Immature natural killer cell (primary cell): Measurements from ENCODE around the gene EML5. TPM values are rescaled to one million over a fixed set of nuclear protein-coding genes. Genes with fewer than 3 reads are reported as not detected.
A peak's percentile ranks its signal among the peaks of the same experiment; 100 is the strongest.

ENCODE experiments used
- DNase-seq, 3 donors: peaks; one replicate each; pipeline ENCODE4 v3.0.0; 2022; ENCODE audit warnings: mixed read lengths in 1 of 3
- H3K27ac Mint-ChIP-seq, 6 donors: one replicate each; pipeline ENCODE4 v1.8.0; 2020; ENCODE audit warnings: mixed read lengths in 6 of 6, mild to moderate bottlenecking in 5 of 6, inconsistent platforms in 4 of 6, moderate library complexity in 3 of 6
- H3K27me3 Mint-ChIP-seq, 3 donors: one replicate each; pipeline ENCODE4 v1.8.0; 2020 to 2021; ENCODE audit warnings: low read depth in 3 of 3, mild to moderate bottlenecking in 3 of 3, mixed read lengths in 3 of 3, moderate library complexity in 3 of 3, inconsistent platforms in 1 of 3
- H3K36me3 Mint-ChIP-seq, 3 donors: one replicate each; pipeline ENCODE4 v1.8.0; 2020; ENCODE audit warnings: mixed read lengths in 3 of 3, inconsistent platforms in 2 of 3, mild to moderate bottlenecking in 2 of 3
- H3K4me1 Mint-ChIP-seq, 2 donors: one replicate each; pipeline ENCODE4 v1.8.0; 2020; ENCODE audit warnings: inconsistent platforms in 2 of 2, mild to moderate bottlenecking in 2 of 2, mixed read lengths in 2 of 2, moderate library complexity in 1 of 2
- H3K4me3 Mint-ChIP-seq, 5 donors: one replicate each; pipeline ENCODE4 v1.8.0; 2020; ENCODE audit warnings: mild to moderate bottlenecking in 5 of 5, mixed read lengths in 5 of 5, inconsistent platforms in 3 of 5, moderate library complexity in 3 of 5
- H3K9me3 Mint-ChIP-seq, 6 donors: one replicate each; pipeline ENCODE4 v1.8.0; 2020; ENCODE audit warnings: mild to moderate bottlenecking in 6 of 6, mixed read lengths in 6 of 6, inconsistent platforms in 4 of 6, moderate library complexity in 3 of 6
- polyA plus RNA-seq, 3 donors: library from polyadenylated mRNA; unstranded; fragments of 300-500 nt; fragmentation: Illumina TruSeq; gene quantifications; one replicate each; pipeline ENCODE4 v1.2.3, GENCODE V29; 2021

The EML5 gene
- polyA plus RNA-seq, 3 donors from 2014 or later: 0.24 TPM; not detected in 2

- Mint-ChIP-seq H3K4me1 (peaks cover 7 to 16% of the 10 kb centered on the region in 2 donors), H3K27me3 (peaks cover 0 to 3% (median 0%) of the 10 kb centered on the region in 3 donors), H3K4me3 (no peak overlapping the region), H3K9me3 (no peaks in the 10 kb centered on the region), H3K36me3 (peaks cover 7 to 16% (median 9%) of the 10 kb centered on the region in 3 donors), H3K27ac (peak overlapping the region in 1 of 6 donors; percentile 7)
- DNase-seq: no peak
Observed at GRCh38 chr14:88616697-88617096, 176.1 kb downstream of the EML5 start.

GRCh38 chr14:88614218-88614907 lies 178.4 kb downstream of the EML5 start:
- Mint-ChIP-seq H3K4me1 (peaks cover 7 to 19% of the 10 kb centered on the region in 2 donors), H3K36me3 (peaks cover 22 to 39% (median 26%) of the 10 kb centered on the region in 3 donors), H3K9me3 (no peaks in the 10 kb centered on the region), H3K4me3 (no peak overlapping the region), H3K27me3 (peaks cover 0 to 3% (median 0%) of the 10 kb centered on the region in 3 donors), H3K27ac (no peak overlapping the region)
- no peak for DNase-seq

GRCh38 chr14:88613552-88614010 lies 179.2 kb downstream of the EML5 start:
- Mint-ChIP-seq H3K4me1 (peaks cover 7 to 19% of the 10 kb centered on the region in 2 donors), H3K4me3 (peak overlapping the region in 1 of 5 donors; percentile 17), H3K27me3 (peaks cover 0 to 3% (median 0%) of the 10 kb centered on the region in 3 donors), H3K36me3 (peaks cover 28 to 46% (median 32%) of the 10 kb centered on the region in 3 donors), H3K27ac (peak overlapping the region in 2 of 6 donors; percentile 59 to 66), H3K9me3 (no peaks in the 10 kb centered on the region)
- peak in 2 of 3 donors; percentile 4 to 14 for DNase-seq

- Mint-ChIP-seq H3K27ac (peak overlapping the region in 2 of 6 donors; percentile 10 to 66), H3K4me3 (no peak overlapping the region), H3K36me3 (peaks cover 30 to 52% (median 32%) of the 10 kb centered on the region in 3 donors), H3K4me1 (peaks cover 8 to 19% of the 10 kb centered on the region in 2 donors), H3K9me3 (no peaks in the 10 kb centered on the region), H3K27me3 (peaks cover 0 to 3% (median 0%) of the 10 kb centered on the region in 3 donors)
- DNase-seq: no peak
Observed at GRCh38 chr14:88612981-88613380, 179.8 kb downstream of the EML5 start.

- no peaks in the 10 kb centered on the region for H3K9me3 Mint-ChIP-seq
- peaks cover 0 to 3% (median 0%) of the 10 kb centered on the region in 3 donors for H3K27me3 Mint-ChIP-seq
- H3K27ac Mint-ChIP-seq: peak overlapping the region in 3 of 6 donors; percentile 1 to 62 (median 32)
- H3K4me1 Mint-ChIP-seq: peaks cover 11 to 19% of the 10 kb centered on the region in 2 donors
- H3K4me3 Mint-ChIP-seq: no peak overlapping the region
- DNase-seq: no peak
- peaks cover 36 to 63% (median 36%) of the 10 kb centered on the region in 3 donors for H3K36me3 Mint-ChIP-seq
Observed at GRCh38 chr14:88611878-88612277, 180.9 kb downstream of the EML5 start.

- H3K4me1 Mint-ChIP-seq: peaks cover 8 to 11% of the 10 kb centered on the region in 2 donors
- DNase-seq: no peak
- peaks cover 46 to 85% (median 58%) of the 10 kb centered on the region in 3 donors for H3K36me3 Mint-ChIP-seq
- H3K4me3 Mint-ChIP-seq: no peak overlapping the region
- H3K9me3 Mint-ChIP-seq: no peaks in the 10 kb centered on the region
- peak overlapping the region in 1 of 6 donors; percentile 28 for H3K27ac Mint-ChIP-seq
- H3K27me3 Mint-ChIP-seq: no peaks in the 10 kb centered on the region
Observed at GRCh38 chr14:88607829-88608228, 184.9 kb downstream of the EML5 start.

GRCh38 chr14:88605594-88605993 lies 187.2 kb downstream of the EML5 start:
- Mint-ChIP-seq H3K27ac (no peak overlapping the region), H3K4me1 (peaks cover 5 to 6% of the 10 kb centered on the region in 2 donors), H3K27me3 (no peaks in the 10 kb centered on the region), H3K4me3 (no peak overlapping the region), H3K36me3 (peaks cover 48 to 85% (median 53%) of the 10 kb centered on the region in 3 donors), H3K9me3 (no peaks in the 10 kb centered on the region)
- no peak for DNase-seq

- Mint-ChIP-seq H3K36me3 (peaks cover 52 to 83% (median 53%) of the 10 kb centered on the region in 3 donors), H3K27me3 (no peaks in the 10 kb centered on the region)
Observed at GRCh38 chr14:88604212-88604611, 188.5 kb downstream of the EML5 start.

GRCh38 chr14:88599761-88600439 lies 192.9 kb downstream of the EML5 start:
- no peak for DNase-seq
- Mint-ChIP-seq H3K4me1 (peaks cover 2 to 16% of the 10 kb centered on the region in 2 donors), H3K9me3 (no peaks in the 10 kb centered on the region), H3K27me3 (no peaks in the 10 kb centered on the region), H3K36me3 (peaks cover 46 to 78% (median 57%) of the 10 kb centered on the region in 3 donors), H3K27ac (peak overlapping the region in 3 of 6 donors; percentile 12 to 42 (median 19)), H3K4me3 (no peak overlapping the region)

More at GRCh38 chr14:88604212-88604611, 188.5 kb downstream of the EML5 start:
- no peak for DNase-seq
- no peaks in the 10 kb centered on the region for H3K9me3 Mint-ChIP-seq
- H3K27ac Mint-ChIP-seq: no peak overlapping the region
- H3K4me3 Mint-ChIP-seq: no peak overlapping the region
- H3K4me1 Mint-ChIP-seq: peaks cover 6 to 16% of the 10 kb centered on the region in 2 donors

GRCh38 chr14:88599326-88599725 lies 193.4 kb downstream of the EML5 start:
- no peak for DNase-seq
- peak overlapping the region in 1 of 6 donors; percentile 19 for H3K27ac Mint-ChIP-seq
- H3K9me3 Mint-ChIP-seq: no peaks in the 10 kb centered on the region
- no peak overlapping the region for H3K4me3 Mint-ChIP-seq
- peaks cover 2 to 16% of the 10 kb centered on the region in 2 donors for H3K4me1 Mint-ChIP-seq
- no peaks in the 10 kb centered on the region for H3K27me3 Mint-ChIP-seq
- peaks cover 46 to 78% (median 57%) of the 10 kb centered on the region in 3 donors for H3K36me3 Mint-ChIP-seq

GRCh38 chr14:88598097-88598675 lies 194.6 kb downstream of the EML5 start:
- no peak overlapping the region for H3K27ac Mint-ChIP-seq
- H3K4me1 Mint-ChIP-seq: peaks cover 2 to 16% of the 10 kb centered on the region in 2 donors
- H3K4me3 Mint-ChIP-seq: no peak overlapping the region
- peaks cover 47 to 73% (median 54%) of the 10 kb centered on the region in 3 donors for H3K36me3 Mint-ChIP-seq
- no peak for DNase-seq
- H3K27me3 Mint-ChIP-seq: no peaks in the 10 kb centered on the region
- no peaks in the 10 kb centered on the region for H3K9me3 Mint-ChIP-seq

GRCh38 chr14:88597601-88598000 lies 195.2 kb downstream of the EML5 start:
- Mint-ChIP-seq H3K27me3 (no peaks in the 10 kb centered on the region), H3K27ac (no peak overlapping the region), H3K4me3 (no peak overlapping the region), H3K36me3 (peaks cover 46 to 68% (median 54%) of the 10 kb centered on the region in 3 donors), H3K4me1 (peaks cover 2 to 16% of the 10 kb centered on the region in 2 donors), H3K9me3 (no peaks in the 10 kb centered on the region)
- DNase-seq: no peak

- Mint-ChIP-seq H3K4me1 (peaks cover 2 to 16% of the 10 kb centered on the region in 2 donors), H3K27me3 (no peaks in the 10 kb centered on the region), H3K36me3 (peaks cover 46 to 63% (median 50%) of the 10 kb centered on the region in 3 donors), H3K27ac (no peak overlapping the region), H3K9me3 (no peaks in the 10 kb centered on the region), H3K4me3 (no peak overlapping the region)
- DNase-seq: no peak
Observed at GRCh38 chr14:88597038-88597437, 195.7 kb downstream of the EML5 start.
